Duodenal mucosa (tissue), 2 donors: ENCODE measurements around the gene ZNF862.
"Not testable (repeated sequence)": the region's sequence is repeated elsewhere in the genome, so short reads cannot be mapped to it uniquely, and the experiment has no call there.

ENCODE experiments used
- H3K27ac ChIP-seq: one replicate; pipeline ENCODE4 v1.7.0; 2013; ENCODE audit warnings: low read depth, low read length
- H3K27me3 ChIP-seq, 2 donors: one replicate each; pipeline ENCODE4 v1.7.0; 2013; ENCODE audit warnings: low read length in 2 of 2, control low read depth in 1 of 2; ENCODE audit not compliant: insufficient read depth in 2 of 2, control insufficient read depth in 1 of 2
- H3K36me3 ChIP-seq, 2 donors: one replicate each; pipeline ENCODE4 v1.7.0; 2013; ENCODE audit warnings: low read length in 2 of 2, control low read depth in 1 of 2; ENCODE audit not compliant: insufficient read depth in 2 of 2, control insufficient read depth in 1 of 2
- H3K4me1 ChIP-seq, 2 donors: one replicate each; pipeline ENCODE4 v1.7.0; 2013; ENCODE audit warnings: low read length in 2 of 2, control low read depth in 1 of 2; ENCODE audit not compliant: insufficient read depth in 2 of 2, control insufficient read depth in 1 of 2
- H3K4me3 ChIP-seq, 2 donors: one replicate each; pipeline ENCODE4 v1.7.0; 2013; ENCODE audit warnings: low read length in 2 of 2, low read depth in 1 of 2
- H3K9ac ChIP-seq, 2 donors: one replicate each; pipeline ENCODE4 v1.7.0; 2013; ENCODE audit warnings: low read length in 2 of 2, low read depth in 1 of 2
- H3K9me3 ChIP-seq, 2 donors: one replicate each; pipeline ENCODE4 v1.7.0; 2013; ENCODE audit warnings: low read length in 2 of 2, control low read depth in 1 of 2; ENCODE audit not compliant: control insufficient read depth in 1 of 2

The ZNF862 gene

DNA sequence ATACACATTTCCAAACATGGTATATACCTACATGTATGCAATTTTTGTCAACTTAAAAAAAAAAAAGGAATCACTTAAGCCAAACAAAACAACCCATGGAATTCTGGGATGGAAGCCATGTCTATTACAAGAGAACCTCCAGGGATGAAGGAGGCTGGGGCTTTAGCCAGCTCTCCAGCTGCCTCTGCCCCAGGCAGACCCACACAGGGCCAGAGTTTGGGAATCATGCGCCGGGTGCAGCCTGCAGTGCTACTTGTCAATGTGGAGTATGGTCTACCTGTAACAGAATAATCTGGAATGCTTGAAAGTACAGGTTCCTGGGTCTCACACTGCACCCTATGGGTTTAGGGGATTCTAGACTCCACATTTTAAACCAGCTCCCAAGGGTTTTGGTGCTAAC, 46.4 kb downstream of the ZNF862 start:
- Histone ChIP-seq H3K27me3 (no peaks in the 10 kb centered on the region), H3K36me3 (peaks cover 0 to 4% of the 10 kb centered on the region in 2 donors), H3K9ac (no peak overlapping the region), H3K4me3 (no peak overlapping the region), H3K4me1 (peaks cover 25 to 26% of the 10 kb centered on the region in 2 donors), H3K27ac (no peak overlapping the region), H3K9me3 (no peaks in the 10 kb centered on the region)

GRCh38 chr7:149885191-149886017, 47.2 kb downstream of the ZNF862 start:
- no peak overlapping the region for H3K4me3 ChIP-seq
- peaks cover 0 to under 1% of the 10 kb centered on the region in 2 donors for H3K36me3 ChIP-seq
- H3K27me3 ChIP-seq: no peaks in the 10 kb centered on the region
- peaks cover 25 to 26% of the 10 kb centered on the region in 2 donors for H3K4me1 ChIP-seq
- H3K9ac ChIP-seq: no peak overlapping the region
- no peak overlapping the region for H3K27ac ChIP-seq
- no peaks in the 10 kb centered on the region for H3K9me3 ChIP-seq

DNA sequence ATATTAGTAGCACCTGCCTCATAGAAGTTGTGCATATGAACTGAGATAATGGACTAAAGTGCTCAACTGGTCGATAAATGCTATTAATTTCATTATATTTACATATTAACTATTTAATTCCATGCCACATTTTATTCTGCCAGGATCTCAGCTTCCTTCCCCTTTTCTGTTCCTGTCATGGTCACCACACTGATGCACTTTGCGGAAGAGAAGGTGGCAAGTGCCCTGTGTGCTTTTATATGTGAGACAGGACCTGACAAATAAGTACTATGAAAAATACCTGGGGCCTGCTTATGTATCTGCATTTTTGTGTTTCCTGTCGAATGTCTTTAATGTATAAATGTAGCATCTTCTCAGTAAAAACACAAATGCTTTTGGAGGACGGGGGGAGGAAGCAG, 47.8 kb downstream of the ZNF862 start:
- H3K4me1 ChIP-seq: peaks cover 25 to 26% of the 10 kb centered on the region in 2 donors
- H3K9me3 ChIP-seq: no peaks in the 10 kb centered on the region
- H3K9ac ChIP-seq: no peak overlapping the region
- H3K36me3 ChIP-seq: no peaks in the 10 kb centered on the region
- H3K27me3 ChIP-seq: no peaks in the 10 kb centered on the region
- H3K27ac ChIP-seq: no peak overlapping the region
- H3K4me3 ChIP-seq: no peak overlapping the region

- H3K27ac ChIP-seq: no peak overlapping the region
- no peaks in the 10 kb centered on the region for H3K9me3 ChIP-seq
- H3K4me3 ChIP-seq: no peak overlapping the region
- H3K4me1 ChIP-seq: peaks cover 25 to 26% of the 10 kb centered on the region in 2 donors
- H3K36me3 ChIP-seq: no peaks in the 10 kb centered on the region
- H3K27me3 ChIP-seq: no peaks in the 10 kb centered on the region
- no peak overlapping the region for H3K9ac ChIP-seq
Observed at GRCh38 chr7:149887311-149887710, 49.1 kb downstream of the ZNF862 start.

DNA sequence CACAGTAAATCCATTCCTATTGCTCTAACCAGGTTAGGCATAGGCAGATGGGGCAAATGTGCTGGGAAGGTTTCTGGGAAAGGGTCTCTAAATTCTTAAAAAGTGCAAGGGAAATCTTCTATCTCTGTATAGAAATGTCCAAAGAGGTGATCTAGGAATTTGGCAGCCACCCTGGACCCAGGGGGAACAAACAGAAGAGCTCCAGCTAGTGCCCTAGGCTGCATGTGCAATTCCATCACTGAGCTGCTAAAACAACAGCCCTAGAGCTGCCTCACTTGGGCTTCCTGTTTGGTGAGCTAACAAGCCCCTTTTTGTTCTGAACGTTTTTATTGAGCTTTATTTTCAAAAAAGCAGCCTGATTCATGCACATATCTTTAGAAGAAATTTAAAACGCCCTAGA, 52.5 kb downstream of the ZNF862 start:
- H3K27me3 ChIP-seq, H3K36me3 ChIP-seq, H3K9ac ChIP-seq, H3K9me3 ChIP-seq, H3K27ac ChIP-seq, H3K4me3 ChIP-seq, H3K4me1 ChIP-seq: not testable (repeated sequence)

DNA sequence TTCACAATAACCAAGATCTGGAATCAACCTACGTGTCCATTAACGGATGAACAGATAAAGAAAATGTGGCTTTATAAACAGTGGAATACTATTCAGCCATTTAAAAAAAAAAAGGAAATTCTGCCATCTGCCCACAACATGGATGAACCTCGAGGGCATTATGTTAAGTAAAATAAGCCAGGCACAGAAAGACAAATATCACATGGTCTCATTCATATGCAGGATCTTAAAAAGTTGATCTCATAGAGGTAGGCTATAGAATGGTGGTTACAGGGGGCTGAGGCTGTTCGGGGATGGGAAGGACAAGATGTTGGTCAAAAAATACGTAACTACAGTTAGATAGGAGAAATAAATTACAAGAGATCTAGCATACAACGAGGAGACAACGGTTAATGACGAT, 56.8 kb downstream of the ZNF862 start:
- H3K27me3 ChIP-seq, H3K9ac ChIP-seq, H3K36me3 ChIP-seq, H3K9me3 ChIP-seq, H3K27ac ChIP-seq, H3K4me1 ChIP-seq, H3K4me3 ChIP-seq: not testable (repeated sequence)

GRCh38 chr7:149907776-149908376, 69.7 kb downstream of the ZNF862 start:
- H3K36me3 ChIP-seq, H3K9me3 ChIP-seq, H3K9ac ChIP-seq, H3K4me3 ChIP-seq, H3K4me1 ChIP-seq, H3K27me3 ChIP-seq, H3K27ac ChIP-seq: not testable (repeated sequence)

- not testable (repeated sequence) for H3K36me3 ChIP-seq, H3K9me3 ChIP-seq, H3K27me3 ChIP-seq, H3K4me3 ChIP-seq, H3K4me1 ChIP-seq, H3K9ac ChIP-seq, H3K27ac ChIP-seq
Observed at GRCh38 chr7:149910219-149910618, 72.0 kb downstream of the ZNF862 start.

DNA sequence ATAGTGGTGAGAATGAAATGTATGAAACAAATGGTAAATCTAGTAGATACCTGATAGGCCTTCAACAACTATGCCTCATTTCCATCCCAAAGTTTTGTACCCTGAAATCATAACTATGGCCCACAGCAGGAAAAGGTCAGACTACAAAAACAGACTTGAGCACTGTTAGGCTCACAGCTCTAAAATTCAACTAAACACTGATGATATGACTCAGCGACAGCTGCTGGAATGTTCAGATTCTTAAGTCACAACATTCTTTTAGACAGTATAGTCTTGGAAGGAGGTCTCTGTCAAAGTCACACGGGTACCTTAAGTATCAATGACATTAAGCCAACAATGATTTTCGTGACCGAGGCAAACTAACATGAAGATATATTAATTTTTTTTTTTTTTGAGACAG, 74.0 kb downstream of the ZNF862 start:
- H3K27me3 ChIP-seq, H3K9me3 ChIP-seq, H3K4me1 ChIP-seq, H3K36me3 ChIP-seq, H3K4me3 ChIP-seq, H3K27ac ChIP-seq, H3K9ac ChIP-seq: not testable (repeated sequence)
